PC-3 (cell line): ENCODE data around the gene TXNRD1.

Source experiments
- CTCF ChIP-seq: fragments of 300-600 bp; sonication (generic); conservative IDR thresholded peaks from 2 replicates; pipeline ENCODE4 v1.5.1; 2017; ENCODE audit warnings: antibody characterized with exemption, low read depth, mild to moderate bottlenecking, low read length
- EZH2 ChIP-seq: fragments of 300-600 bp; sonication (generic); IDR thresholded peaks from one replicate; pipeline ENCODE4 v1.6.1; 2017; ENCODE audit warnings: antibody characterized with exemption, mild to moderate bottlenecking, low read length; ENCODE audit not compliant: unreplicated experiment
- EZH2phosphoT487 ChIP-seq: fragments of 300-600 bp; sonication (generic); IDR thresholded peaks from 2 replicates; pipeline ENCODE4 v1.6.1; 2018; ENCODE audit warnings: mild to moderate bottlenecking, antibody characterized with exemption, low read length, borderline replicate concordance

GRCh38 chr12:104279164-104279563 lies 63.6 kb downstream of the TXNRD1 start:
- TF ChIP-seq CTCF (no peak), EZH2phosphoT487 (no peak), EZH2 (no peak)
